Cortex of kidney (tissue), 1 donor: Measurements from ENCODE around the gene CYP39A1.
"Not testable (repeated sequence)": the region's sequence is repeated elsewhere in the genome, so short reads cannot be mapped to it uniquely, and the experiment has no call there.

ENCODE experiments used
- DNase-seq: peaks from one replicate; lab custom pipeline; 2025; lab: John Stamatoyannopoulos, UW

Gene CYP39A1

GRCh38 chr6:46648869-46649492 lies 3.6 kb downstream of the CYP39A1 start:
- DNase-seq, result no peak

GRCh38 chr6:46648108-46648507 lies 4.5 kb downstream of the CYP39A1 start:
- not testable (repeated sequence) for DNase-seq

GRCh38 chr6:46645265-46645664 lies 7.4 kb downstream of the CYP39A1 start:
- DNase-seq, result no peak

- DNase-seq, result no peak
Measured at GRCh38 chr6:46642928-46643751, 9.5 kb downstream of the CYP39A1 start.

- no peak for DNase-seq
Measured at GRCh38 chr6:46638650-46639049, 14.0 kb downstream of the CYP39A1 start.

GRCh38 chr6:46637933-46638332 lies 14.7 kb downstream of the CYP39A1 start:
- no peak for DNase-seq

- no peak for DNase-seq
Measured at GRCh38 chr6:46637145-46637544, 15.5 kb downstream of the CYP39A1 start.

- no peak for DNase-seq
Measured at GRCh38 chr6:46635462-46635861, 17.2 kb downstream of the CYP39A1 start.

GRCh38 chr6:46632053-46632452 lies 20.6 kb downstream of the CYP39A1 start:
- DNase-seq, result no peak

- no peak for DNase-seq
Measured at GRCh38 chr6:46629691-46630090, 22.9 kb downstream of the CYP39A1 start.

- no peak for DNase-seq
Measured at GRCh38 chr6:46628976-46629375, 23.6 kb downstream of the CYP39A1 start.

GRCh38 chr6:46628498-46628897 lies 24.1 kb downstream of the CYP39A1 start:
- DNase-seq, result no peak

- no peak for DNase-seq
Measured at GRCh38 chr6:46626976-46627375, 25.6 kb downstream of the CYP39A1 start.

- no peak for DNase-seq
Measured at GRCh38 chr6:46626228-46626909, 26.2 kb downstream of the CYP39A1 start.

- DNase-seq, result no peak
Measured at GRCh38 chr6:46618726-46619125, 33.9 kb downstream of the CYP39A1 start.

GRCh38 chr6:46612645-46613044 lies 40.0 kb downstream of the CYP39A1 start:
- DNase-seq, result no peak

GRCh38 chr6:46610862-46611553 lies 41.6 kb downstream of the CYP39A1 start:
- no peak for DNase-seq

- no peak for DNase-seq
Measured at GRCh38 chr6:46606338-46606737, 46.3 kb downstream of the CYP39A1 start.

- DNase-seq, result no peak
Measured at GRCh38 chr6:46605091-46605797, 47.4 kb downstream of the CYP39A1 start.

- no peak for DNase-seq
Measured at GRCh38 chr6:46598215-46598614, 54.4 kb downstream of the CYP39A1 start.

- DNase-seq, result no peak
Measured at GRCh38 chr6:46592740-46593139, 59.9 kb downstream of the CYP39A1 start.

GRCh38 chr6:46592046-46592445 lies 60.6 kb downstream of the CYP39A1 start:
- DNase-seq, result no peak
